ENCODE measurements around the gene BRD3OS.

BRD3OS gene

DNA sequence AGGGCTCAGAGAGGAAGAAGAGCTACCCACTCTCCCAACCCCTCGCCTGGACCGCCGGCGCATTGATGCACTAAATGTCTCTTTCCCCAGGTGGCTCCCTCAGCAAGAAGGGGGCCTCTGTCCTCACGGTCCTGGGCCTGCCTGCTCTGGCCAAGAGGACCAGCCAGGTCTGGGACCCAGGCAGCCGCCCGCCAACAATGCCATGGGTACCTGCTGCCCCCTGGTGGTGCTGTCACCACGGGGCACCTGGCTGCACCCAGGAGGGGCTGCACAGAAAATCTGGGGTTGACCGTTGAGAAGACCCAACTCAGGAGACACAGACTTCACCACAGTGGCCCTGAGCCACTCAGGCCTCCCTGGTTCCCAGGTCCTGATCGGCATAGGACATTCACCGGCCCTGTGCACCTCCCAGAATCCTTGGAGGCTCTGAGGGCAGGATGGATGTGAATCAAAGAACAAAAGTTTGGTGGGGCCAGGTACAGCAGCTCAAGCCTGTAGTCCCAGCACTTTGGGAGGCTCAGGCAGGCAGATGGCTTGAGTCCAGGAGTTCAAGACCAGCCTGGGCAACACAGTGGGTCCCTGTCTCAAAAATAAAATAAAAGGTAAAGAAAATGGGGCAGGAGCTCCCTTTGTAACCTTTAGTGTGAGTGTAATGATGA is 30.8 kb upstream of the BRD3OS start:
- DNase-seq (ENCODE audit: low spot score) (peak; percentile 77), ATAC-seq (ENCODE audit: low read depth) (peak; percentile 41)
- no peak overlapping the region for H3K4me3 ChIP-seq (ENCODE audit: severe bottlenecking)
- no peaks in the 10 kb centered on the region for H3K27me3 ChIP-seq (ENCODE audit: insufficient read depth, poor library complexity, severe bottlenecking)
- TF ChIP-seq, protein P1, sequence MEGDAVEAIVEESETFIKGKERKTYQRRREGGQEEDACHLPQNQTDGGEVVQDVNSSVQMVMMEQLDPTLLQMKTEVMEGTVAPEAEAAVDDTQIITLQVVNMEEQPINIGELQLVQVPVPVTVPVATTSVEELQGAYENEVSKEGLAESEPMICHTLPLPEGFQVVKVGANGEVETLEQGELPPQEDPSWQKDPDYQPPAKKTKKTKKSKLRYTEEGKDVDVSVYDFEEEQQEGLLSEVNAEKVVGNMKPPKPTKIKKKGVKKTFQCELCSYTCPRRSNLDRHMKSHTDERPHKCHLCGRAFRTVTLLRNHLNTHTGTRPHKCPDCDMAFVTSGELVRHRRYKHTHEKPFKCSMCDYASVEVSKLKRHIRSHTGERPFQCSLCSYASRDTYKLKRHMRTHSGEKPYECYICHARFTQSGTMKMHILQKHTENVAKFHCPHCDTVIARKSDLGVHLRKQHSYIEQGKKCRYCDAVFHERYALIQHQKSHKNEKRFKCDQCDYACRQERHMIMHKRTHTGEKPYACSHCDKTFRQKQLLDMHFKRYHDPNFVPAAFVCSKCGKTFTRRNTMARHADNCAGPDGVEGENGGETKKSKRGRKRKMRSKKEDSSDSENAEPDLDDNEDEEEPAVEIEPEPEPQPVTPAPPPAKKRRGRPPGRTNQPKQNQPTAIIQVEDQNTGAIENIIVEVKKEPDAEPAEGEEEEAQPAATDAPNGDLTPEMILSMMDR (IDR thresholded peaks at IDR 0.05; ENCODE audit: poor library complexity, severe bottlenecking): peak; percentile 97
- H3K9me3 ChIP-seq (ENCODE audit: severe bottlenecking): no peaks in the 10 kb centered on the region
- H3K4me1 ChIP-seq (ENCODE audit: insufficient read depth, poor library complexity, severe bottlenecking): no peaks in the 10 kb centered on the region
- H3K36me3 ChIP-seq (ENCODE audit: low read depth): no peaks in the 10 kb centered on the region
- H3K27ac ChIP-seq (ENCODE audit: poor library complexity, severe bottlenecking): peak overlapping the region; percentile 86

DNA sequence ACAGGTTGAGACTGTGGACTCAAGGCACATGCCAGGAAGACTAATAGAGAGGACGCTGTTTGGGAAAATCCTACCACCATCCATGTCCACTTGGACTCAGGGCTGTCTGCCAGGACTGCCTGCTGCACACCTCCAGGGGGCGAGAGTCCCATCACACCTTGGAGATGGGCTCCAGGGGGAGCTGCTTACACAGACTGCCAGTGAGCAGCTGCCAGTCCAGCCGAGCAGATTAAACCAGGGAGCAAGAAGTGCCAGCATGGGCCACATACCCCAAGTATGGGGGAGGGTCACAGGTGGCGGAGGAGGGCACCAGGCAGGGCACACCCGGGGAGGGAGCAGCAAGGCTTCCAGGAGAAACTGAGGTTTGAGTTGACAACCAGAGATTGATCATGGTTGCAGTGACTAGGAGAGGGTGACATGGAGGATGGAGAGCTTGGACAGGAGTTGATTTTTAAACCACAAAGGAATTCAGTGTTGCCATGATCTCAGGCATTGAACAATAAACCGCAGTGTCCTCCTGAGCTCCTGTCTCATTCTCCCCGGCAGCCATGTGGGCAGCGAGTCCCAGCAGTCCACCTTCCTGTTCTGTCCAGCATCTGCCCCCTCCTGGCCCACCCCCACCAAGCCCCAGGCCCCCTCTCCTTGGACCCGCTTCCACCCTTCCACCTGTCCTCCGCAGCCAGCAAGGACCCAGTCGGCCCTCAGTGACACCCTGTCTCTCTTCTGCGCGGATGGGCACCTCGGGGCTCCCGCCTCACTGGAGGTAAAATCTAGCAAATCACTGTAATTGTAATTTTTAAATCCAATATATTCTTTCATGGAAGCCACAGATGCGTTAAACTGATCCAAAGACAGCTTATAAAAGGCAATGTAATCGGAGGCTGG is 30.0 kb upstream of the BRD3OS start:
- H3K27ac ChIP-seq (ENCODE audit: poor library complexity, severe bottlenecking): no peak overlapping the region
- no peaks in the 10 kb centered on the region for H3K9me3 ChIP-seq (ENCODE audit: severe bottlenecking)
- no peaks in the 10 kb centered on the region for H3K36me3 ChIP-seq (ENCODE audit: low read depth)
- DNase-seq (ENCODE audit: low spot score) (no peak), ATAC-seq (ENCODE audit: low read depth) (no peak)
- no peaks in the 10 kb centered on the region for H3K27me3 ChIP-seq (ENCODE audit: insufficient read depth, poor library complexity, severe bottlenecking)
- no peaks in the 10 kb centered on the region for H3K4me1 ChIP-seq (ENCODE audit: insufficient read depth, poor library complexity, severe bottlenecking)
- no peak overlapping the region for H3K4me3 ChIP-seq (ENCODE audit: severe bottlenecking)
- TF ChIP-seq, protein P1 (IDR thresholded peaks at IDR 0.05; ENCODE audit: poor library complexity, severe bottlenecking): no peak

DNA sequence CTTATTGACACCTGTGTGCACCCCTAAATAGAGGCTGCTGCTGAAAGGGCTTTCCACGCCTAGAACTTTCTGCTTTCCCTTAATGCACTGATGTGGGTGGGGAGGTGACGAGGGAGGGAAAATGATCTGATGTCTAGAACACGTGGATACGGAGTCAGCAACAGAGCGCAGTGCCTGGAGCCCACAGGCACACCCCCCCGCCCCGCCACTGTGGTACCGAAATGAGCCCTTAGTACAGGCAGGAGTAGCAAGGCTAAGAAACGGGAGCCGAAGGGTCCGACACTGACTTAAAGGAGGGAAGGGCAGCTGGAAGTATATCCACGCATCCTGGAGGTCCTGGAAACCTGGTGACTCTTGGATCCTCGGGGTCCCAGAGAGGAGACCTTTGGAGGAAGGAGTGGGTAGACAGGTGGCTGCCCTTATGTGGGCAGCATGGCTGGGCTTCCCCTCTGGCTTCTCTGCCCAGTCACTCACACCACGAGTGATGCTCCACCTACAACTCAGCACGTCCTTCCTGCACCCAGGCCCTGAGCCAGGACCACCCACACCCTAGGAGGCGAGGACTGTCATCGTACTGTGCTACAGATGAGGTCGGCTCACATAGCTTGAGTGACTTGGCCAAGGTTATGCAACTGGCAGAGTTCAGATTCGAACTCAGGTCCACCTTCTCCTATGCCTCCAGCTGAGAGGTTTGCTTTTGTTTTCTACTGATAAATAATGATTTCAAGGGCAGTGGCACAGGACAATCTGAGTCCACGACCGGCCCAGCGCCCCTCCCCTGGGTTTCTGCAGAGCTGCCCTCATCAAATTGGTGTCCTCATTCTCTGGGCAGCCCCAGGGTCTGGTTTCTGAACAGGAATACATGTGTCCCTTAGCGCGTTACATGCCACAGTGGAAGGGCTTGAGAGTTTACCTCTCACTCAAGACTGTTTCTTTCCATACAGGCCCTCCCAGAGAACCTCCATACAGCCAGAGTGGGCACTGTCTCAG is 28.5 kb upstream of the BRD3OS start:
- ATAC-seq (ENCODE audit: low read depth): no peak
- Histone ChIP-seq H3K9me3 (ENCODE audit: severe bottlenecking) (no peaks in the 10 kb centered on the region), H3K27me3 (ENCODE audit: insufficient read depth, poor library complexity, severe bottlenecking) (no peaks in the 10 kb centered on the region), H3K4me3 (ENCODE audit: severe bottlenecking) (no peak overlapping the region), H3K4me1 (ENCODE audit: insufficient read depth, poor library complexity, severe bottlenecking) (no peaks in the 10 kb centered on the region), H3K27ac (ENCODE audit: poor library complexity, severe bottlenecking) (no peak overlapping the region), H3K36me3 (ENCODE audit: low read depth) (no peaks in the 10 kb centered on the region)
- DNase-seq (ENCODE audit: low spot score): no peak
- TF ChIP-seq, protein P1 (IDR thresholded peaks at IDR 0.05; ENCODE audit: poor library complexity, severe bottlenecking): no peak

DNA sequence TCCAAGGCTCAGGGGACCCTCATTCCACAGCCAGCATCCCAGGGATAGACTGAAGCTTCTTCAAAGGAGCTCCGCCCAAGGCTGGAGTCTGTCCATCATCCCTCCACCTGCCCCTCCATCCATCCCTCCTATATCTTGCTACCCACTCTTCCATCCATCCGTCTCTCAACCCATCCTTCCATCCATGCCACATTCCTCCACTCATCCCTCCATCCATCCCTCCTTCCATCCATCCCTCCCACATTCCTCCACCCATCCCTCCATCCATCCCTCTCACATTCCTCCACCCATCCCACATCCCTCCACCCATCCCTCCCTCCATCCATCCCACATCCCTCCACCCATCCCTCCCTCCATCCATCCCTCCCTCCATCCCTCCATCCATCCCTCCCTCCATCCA is 27.7 kb upstream of the BRD3OS start:
- DNase-seq (ENCODE audit: low spot score) (no peak), ATAC-seq (ENCODE audit: low read depth) (no peak)
- Histone ChIP-seq H3K9me3 (ENCODE audit: severe bottlenecking) (no peaks in the 10 kb centered on the region), H3K4me3 (ENCODE audit: severe bottlenecking) (no peak overlapping the region), H3K4me1 (ENCODE audit: insufficient read depth, poor library complexity, severe bottlenecking) (no peaks in the 10 kb centered on the region), H3K36me3 (ENCODE audit: low read depth) (no peaks in the 10 kb centered on the region), H3K27me3 (ENCODE audit: insufficient read depth, poor library complexity, severe bottlenecking) (no peaks in the 10 kb centered on the region), H3K27ac (ENCODE audit: poor library complexity, severe bottlenecking) (no peak overlapping the region)
- TF ChIP-seq, protein P1 (IDR thresholded peaks at IDR 0.05; ENCODE audit: poor library complexity, severe bottlenecking): no peak

All from RWPE2 (cell line).